ENCODE measurements around the gene TMEM220.
A peak's percentile ranks its signal among the peaks of the same experiment; 100 is the strongest.

Gene TMEM220

DNA sequence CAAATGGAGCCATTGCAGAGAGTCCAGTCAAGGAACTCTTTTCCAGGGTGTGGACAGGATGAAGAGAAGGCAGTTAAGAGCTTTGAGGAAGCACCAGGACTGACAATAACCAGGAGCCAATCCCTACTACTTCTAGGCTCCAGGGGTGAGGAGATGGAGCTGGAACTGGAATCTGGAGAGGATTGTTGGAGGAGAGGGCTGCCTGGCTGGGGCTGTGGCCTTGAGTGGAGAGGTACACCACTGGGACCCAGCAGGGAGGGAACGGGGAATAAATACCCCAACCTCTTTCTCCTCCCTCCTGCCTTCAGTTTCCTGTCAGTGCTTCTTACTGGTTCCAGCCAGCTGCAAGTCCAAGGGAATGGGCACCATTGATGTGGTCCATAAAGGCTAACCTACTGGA is 32.2 kb upstream of the TMEM220 start:
- TF ChIP-seq POLR2A (IDR thresholded peaks at IDR 0.05; ENCODE audit: low read length) = no peak
- TF ChIP-seq GATA1 (IDR thresholded peaks at IDR 0.05; ENCODE audit: low read depth, low read length) = no peak
- no peak for DNase-seq

DNA sequence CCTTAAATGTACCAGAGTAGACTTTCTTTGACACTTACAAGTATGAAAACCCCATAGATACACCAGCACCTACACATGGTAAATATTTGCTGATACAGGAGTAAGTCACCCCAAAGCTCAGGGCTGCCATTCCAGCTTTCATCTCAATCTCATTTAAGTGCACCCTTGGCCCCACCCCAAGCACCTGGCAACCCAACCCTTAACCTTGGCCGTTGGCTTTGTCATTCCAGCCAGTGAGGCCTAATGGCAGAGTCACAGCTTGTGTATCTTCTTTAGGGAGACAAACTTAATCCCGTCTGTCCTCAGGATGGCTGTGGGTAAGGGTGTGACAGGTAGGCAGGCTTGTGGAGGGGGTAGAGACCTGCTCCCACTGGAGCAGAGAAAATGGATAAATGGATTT is 31.5 kb upstream of the TMEM220 start:
- TF ChIP-seq GATA1 (IDR thresholded peaks at IDR 0.05; ENCODE audit: low read depth, low read length) (no peak), POLR2A (IDR thresholded peaks at IDR 0.05; ENCODE audit: low read length) (no peak)
- no peak for DNase-seq

GRCh38 chr17:10758062-10758461 is 28.2 kb upstream of the TMEM220 start:
- no peak for DNase-seq
- no peak for TF ChIP-seq GATA1 (IDR thresholded peaks at IDR 0.05; ENCODE audit: low read depth, low read length)
- no peak for TF ChIP-seq POLR2A (IDR thresholded peaks at IDR 0.05; ENCODE audit: low read length)

GRCh38 chr17:10757647-10758046 is 27.8 kb upstream of the TMEM220 start:
- no peak for DNase-seq
- TF ChIP-seq GATA1 (IDR thresholded peaks at IDR 0.05; ENCODE audit: low read depth, low read length) = no peak
- TF ChIP-seq POLR2A (IDR thresholded peaks at IDR 0.05; ENCODE audit: low read length) = no peak

GRCh38 chr17:10757067-10757466 is 27.2 kb upstream of the TMEM220 start:
- no peak for DNase-seq
- TF ChIP-seq POLR2A (IDR thresholded peaks at IDR 0.05; ENCODE audit: low read length) (no peak), GATA1 (IDR thresholded peaks at IDR 0.05; ENCODE audit: low read depth, low read length) (no peak)

DNA sequence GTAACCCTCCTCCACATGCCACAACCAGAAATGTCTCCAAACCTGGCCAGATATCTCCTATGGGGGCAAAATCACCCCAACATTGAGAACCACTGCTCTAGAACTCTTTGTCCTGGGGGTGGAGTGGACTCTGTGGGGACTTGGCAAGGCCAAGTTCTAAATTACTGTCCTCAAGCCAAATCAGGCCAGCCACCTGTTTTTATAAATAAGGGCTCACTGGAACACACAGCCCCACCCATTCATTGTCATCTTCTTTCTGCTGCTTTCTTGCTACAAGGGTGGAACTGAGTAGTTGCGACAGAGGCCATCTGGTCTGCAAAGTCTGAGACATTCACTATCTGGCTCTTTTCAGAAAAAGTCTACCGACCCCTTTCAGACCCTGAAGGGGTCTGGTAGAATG is 26.8 kb upstream of the TMEM220 start:
- TF ChIP-seq GATA1 (IDR thresholded peaks at IDR 0.05; ENCODE audit: low read depth, low read length) (no peak), POLR2A (IDR thresholded peaks at IDR 0.05; ENCODE audit: low read length) (no peak)
- DNase-seq = peak; percentile 11 to 51

DNA sequence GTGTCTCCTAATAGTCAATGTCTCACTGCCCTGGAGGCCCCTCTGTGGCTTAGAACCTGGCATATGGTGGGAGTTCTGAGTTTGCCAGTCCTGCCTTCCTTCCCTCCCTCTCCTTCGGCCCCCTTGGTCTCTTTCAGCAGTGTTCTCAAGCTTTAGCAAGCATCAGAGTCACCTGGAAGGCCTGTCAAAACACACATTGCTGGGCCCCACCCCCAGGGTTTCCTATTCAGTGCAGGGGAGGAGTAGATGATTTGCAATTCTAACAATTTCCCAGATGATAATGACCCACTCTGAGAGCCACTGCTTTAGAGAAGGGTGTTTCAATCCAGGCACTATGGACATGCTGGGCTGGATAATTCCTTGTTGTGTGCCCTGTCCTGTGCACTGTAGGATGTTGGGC is 26.4 kb upstream of the TMEM220 start:
- no peak for DNase-seq
- TF ChIP-seq GATA1 (IDR thresholded peaks at IDR 0.05; ENCODE audit: low read depth, low read length) (no peak), POLR2A (IDR thresholded peaks at IDR 0.05; ENCODE audit: low read length) (no peak)

DNA sequence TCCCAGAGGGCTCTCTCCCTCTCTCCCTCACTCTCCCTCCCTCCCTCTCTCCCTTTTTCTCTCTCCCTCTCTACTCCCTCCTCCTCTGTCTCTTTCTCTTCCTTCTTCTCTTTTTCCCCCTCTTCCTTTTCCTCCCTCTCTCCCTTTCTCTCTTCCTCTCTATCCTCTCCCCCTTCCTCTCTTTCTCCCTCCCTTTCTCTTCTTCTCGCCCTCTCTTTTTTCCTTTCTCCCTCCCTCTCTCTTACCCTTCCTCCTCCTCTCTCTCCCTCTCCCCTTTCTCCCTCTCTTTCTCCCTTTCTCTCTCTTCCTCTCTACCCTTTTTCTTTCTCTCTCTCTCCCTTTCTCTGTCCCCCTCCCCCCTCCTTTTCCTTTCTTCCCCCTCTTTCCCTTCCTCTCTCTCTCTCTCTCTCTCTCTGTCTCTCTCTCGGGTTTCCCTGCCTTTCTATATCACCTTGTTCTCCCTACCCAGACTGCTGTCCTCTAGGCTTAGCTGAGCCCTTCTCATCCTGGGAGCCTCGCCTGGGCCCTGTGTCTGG is 25.8 kb upstream of the TMEM220 start:
- TF ChIP-seq POLR2A (IDR thresholded peaks at IDR 0.05; ENCODE audit: low read length) (no peak), GATA1 (IDR thresholded peaks at IDR 0.05; ENCODE audit: low read depth, low read length) (no peak)
- no peak for DNase-seq

DNA sequence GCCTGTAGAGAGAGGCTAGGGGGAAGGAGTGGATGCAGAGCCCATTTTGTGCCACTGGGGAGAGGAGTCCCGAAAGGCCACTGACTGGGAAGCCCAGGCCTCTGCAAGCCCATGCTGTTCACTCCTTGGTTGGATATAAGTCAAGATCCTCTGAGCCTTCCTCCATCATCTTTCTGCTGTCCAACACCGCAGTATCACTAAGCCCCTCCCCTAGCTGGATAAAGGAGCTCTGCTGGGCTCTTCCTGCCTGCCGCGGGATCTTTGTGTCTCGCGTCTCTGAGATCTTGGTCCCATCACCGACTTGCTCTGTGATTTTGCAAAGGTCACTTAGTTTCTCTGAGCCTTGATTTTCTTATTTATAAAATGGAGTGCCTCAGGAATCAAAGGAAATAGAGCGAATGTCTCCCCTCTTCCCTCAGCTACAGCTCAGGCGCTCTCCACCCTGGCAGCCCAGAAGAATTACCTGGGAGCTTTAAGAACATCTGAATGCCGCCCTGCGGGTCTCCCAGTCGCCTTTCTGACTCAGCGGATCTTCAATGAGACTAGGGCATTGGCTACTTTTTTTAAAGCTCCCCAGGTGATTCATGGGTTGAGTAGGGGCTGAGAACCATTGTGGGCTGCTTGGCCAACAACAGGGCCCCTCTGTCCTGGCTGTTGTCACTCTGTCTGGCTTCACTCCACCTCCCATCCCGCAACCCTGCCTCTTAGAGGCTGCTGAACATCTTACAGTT is 25.2 kb upstream of the TMEM220 start:
- TF ChIP-seq GATA1 (IDR thresholded peaks at IDR 0.05; ENCODE audit: low read depth, low read length) = no peak
- TF ChIP-seq POLR2A (IDR thresholded peaks at IDR 0.05; ENCODE audit: low read length) = no peak
- DNase-seq = no peak

DNA sequence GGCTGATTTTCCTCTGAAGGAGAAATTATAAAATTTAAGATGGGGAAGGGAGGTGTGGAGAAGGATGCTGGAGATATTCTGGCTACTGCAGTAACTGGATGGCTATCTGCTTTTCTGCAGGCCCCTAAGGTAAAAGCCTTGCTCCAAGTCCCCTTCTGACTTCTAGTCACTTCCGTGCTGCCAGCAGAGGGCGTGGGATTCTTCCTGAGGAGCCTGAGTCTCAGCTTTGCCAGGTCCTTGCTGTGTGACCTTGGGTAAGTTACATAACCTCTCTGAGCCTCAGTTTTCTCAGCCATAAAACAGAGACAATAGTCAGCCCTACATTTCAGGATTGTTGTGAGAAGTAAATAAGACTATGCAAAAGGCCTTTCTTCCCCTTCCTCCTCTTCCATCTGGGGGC is 24.3 kb upstream of the TMEM220 start:
- DNase-seq = peak; percentile 36 to 38
- TF ChIP-seq GATA1 (IDR thresholded peaks at IDR 0.05; ENCODE audit: low read depth, low read length) = no peak
- no peak for TF ChIP-seq POLR2A (IDR thresholded peaks at IDR 0.05; ENCODE audit: low read length)

- TF ChIP-seq GATA1 (IDR thresholded peaks at IDR 0.05; ENCODE audit: low read depth, low read length) (no peak), POLR2A (IDR thresholded peaks at IDR 0.05; ENCODE audit: low read length) (no peak)
- no peak for DNase-seq
Observed at GRCh38 chr17:10752696-10753095, 22.9 kb upstream of the TMEM220 start.

- DNase-seq = no peak
Observed at GRCh38 chr17:10751563-10751962, 21.7 kb upstream of the TMEM220 start.

DNA sequence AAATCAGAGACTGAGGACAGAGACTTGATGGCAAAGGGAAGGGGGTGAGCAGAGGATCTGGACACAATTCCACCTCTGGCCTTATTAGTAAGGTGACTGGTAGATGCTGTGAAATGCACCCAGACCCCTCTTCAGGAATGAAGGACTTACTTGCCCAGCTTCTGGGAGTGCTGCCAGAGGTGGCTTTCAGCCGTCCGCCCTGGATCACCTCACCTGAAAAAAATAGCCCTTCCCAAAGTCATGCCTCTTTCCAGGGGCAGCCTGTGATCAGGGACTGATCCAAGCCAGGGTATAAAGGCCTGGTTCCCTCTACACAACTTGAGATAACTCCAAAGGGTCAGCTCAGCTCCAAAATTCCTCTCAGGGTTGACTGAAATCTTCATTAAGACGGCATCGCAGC is 20.4 kb upstream of the TMEM220 start:
- TF ChIP-seq GATA1 (IDR thresholded peaks at IDR 0.05; ENCODE audit: low read depth, low read length) (no peak), POLR2A (IDR thresholded peaks at IDR 0.05; ENCODE audit: low read length) (no peak)
- no peak for DNase-seq

More at GRCh38 chr17:10751563-10751962, 21.7 kb upstream of the TMEM220 start:
- no peak for TF ChIP-seq POLR2A (IDR thresholded peaks at IDR 0.05; ENCODE audit: low read length)
- no peak for TF ChIP-seq GATA1 (IDR thresholded peaks at IDR 0.05; ENCODE audit: low read depth, low read length)

- TF ChIP-seq POLR2A (IDR thresholded peaks at IDR 0.05; ENCODE audit: low read length) (no peak), GATA1 (IDR thresholded peaks at IDR 0.05; ENCODE audit: low read depth, low read length) (no peak)
- no peak for DNase-seq
Observed at GRCh38 chr17:10748531-10749181, 18.8 kb upstream of the TMEM220 start.

- no peak for DNase-seq
- TF ChIP-seq POLR2A (IDR thresholded peaks at IDR 0.05; ENCODE audit: low read length) = no peak
- TF ChIP-seq GATA1 (IDR thresholded peaks at IDR 0.05; ENCODE audit: low read depth, low read length) = no peak
Observed at GRCh38 chr17:10745231-10745630, 15.4 kb upstream of the TMEM220 start.

All from erythroblast (primary cell).